ENCODE data around the gene PAPPA2. TPM values are rescaled to one million over a fixed set of nuclear protein-coding genes. Genes with fewer than 3 reads are reported as not detected.

Gene PAPPA2
- total and polyA plus RNA-seq, 7 donors = under 0.01 to 3.9 (median 1.2) TPM; not detected in 1

- Histone ChIP-seq H3K36me3 (no peaks in the 10 kb centered on the region), H3K9me3 (no peaks in the 10 kb centered on the region), H3K4me1 (peaks cover 0 to 14% (median 12%) of the 10 kb centered on the region in 4 donors), H3K4me3 (no peak overlapping the region), H3K27me3 (no peaks in the 10 kb centered on the region), H3K27ac (peak overlapping the region in 2 of 4 donors; percentile 17 to 55)
- TF ChIP-seq POLR2AphosphoS5 (IDR thresholded peaks at IDR 0.05) (peak in 1 of 4 donors; percentile 38), CTCF (IDR thresholded peaks at IDR 0.05) (no peak)
- no peak for DNase-seq
- intact Hi-C loops (cut with DNase I) = no loop called here
- WGBS, 2 donors = 53 to 63% methylated on average over 3 of the region's 3 CpGs
Observed at GRCh38 chr1:176515310-176515709, 52.3 kb downstream of the PAPPA2 start.

GRCh38 chr1:176517484-176517883, 54.5 kb downstream of the PAPPA2 start:
- Histone ChIP-seq H3K27me3 (no peaks in the 10 kb centered on the region), H3K36me3 (no peaks in the 10 kb centered on the region), H3K27ac (no peak overlapping the region), H3K4me1 (peaks cover 0 to 14% (median 12%) of the 10 kb centered on the region in 4 donors), H3K4me3 (no peak overlapping the region), H3K9me3 (no peaks in the 10 kb centered on the region)
- 55 to 72% methylated on average over 4 of the region's 4 CpGs for WGBS, 2 donors
- TF ChIP-seq EP300 (IDR thresholded peaks at IDR 0.05) (no peak), POLR2AphosphoS5 (IDR thresholded peaks at IDR 0.05) (peak in 1 of 4 donors; percentile 19)
- DNase-seq = no peak
- intact Hi-C loops (cut with DNase I) = no loop called here

GRCh38 chr1:176521211-176521610, 58.2 kb downstream of the PAPPA2 start:
- H3K36me3 ChIP-seq = no peaks in the 10 kb centered on the region
- no peak for TF ChIP-seq POLR2AphosphoS5 (IDR thresholded peaks at IDR 0.05)
- no peak for TF ChIP-seq CTCF (IDR thresholded peaks at IDR 0.05)
- no peak for TF ChIP-seq POLR2A (IDR thresholded peaks at IDR 0.05)
- no peak for TF ChIP-seq EP300 (IDR thresholded peaks at IDR 0.05)
- H3K27me3 ChIP-seq = no peaks in the 10 kb centered on the region
- H3K27ac ChIP-seq = no peak overlapping the region
- H3K9me3 ChIP-seq = no peaks in the 10 kb centered on the region
- no peak overlapping the region for H3K4me3 ChIP-seq
- no peak for DNase-seq
- WGBS, 2 donors = 73 to 82% methylated on average over 1 of the region's 1 CpG
- intact Hi-C loops (cut with DNase I) = no loop called here
- no peaks in the 10 kb centered on the region for H3K4me1 ChIP-seq

- Histone ChIP-seq H3K36me3 (no peaks in the 10 kb centered on the region), H3K27me3 (no peaks in the 10 kb centered on the region), H3K4me3 (no peak overlapping the region), H3K27ac (no peak overlapping the region), H3K4me1 (no peaks in the 10 kb centered on the region), H3K9me3 (no peaks in the 10 kb centered on the region)
- 19 to 47% methylated on average over 3 of the region's 3 CpGs for WGBS, 2 donors
- DNase-seq = no peak
- intact Hi-C loops (cut with DNase I) = no loop called here
- TF ChIP-seq POLR2AphosphoS5 (IDR thresholded peaks at IDR 0.05) (no peak), EP300 (IDR thresholded peaks at IDR 0.05) (no peak), CTCF (IDR thresholded peaks at IDR 0.05) (no peak), POLR2A (IDR thresholded peaks at IDR 0.05) (no peak)
Observed at GRCh38 chr1:176522310-176522845, 59.4 kb downstream of the PAPPA2 start.

DNA sequence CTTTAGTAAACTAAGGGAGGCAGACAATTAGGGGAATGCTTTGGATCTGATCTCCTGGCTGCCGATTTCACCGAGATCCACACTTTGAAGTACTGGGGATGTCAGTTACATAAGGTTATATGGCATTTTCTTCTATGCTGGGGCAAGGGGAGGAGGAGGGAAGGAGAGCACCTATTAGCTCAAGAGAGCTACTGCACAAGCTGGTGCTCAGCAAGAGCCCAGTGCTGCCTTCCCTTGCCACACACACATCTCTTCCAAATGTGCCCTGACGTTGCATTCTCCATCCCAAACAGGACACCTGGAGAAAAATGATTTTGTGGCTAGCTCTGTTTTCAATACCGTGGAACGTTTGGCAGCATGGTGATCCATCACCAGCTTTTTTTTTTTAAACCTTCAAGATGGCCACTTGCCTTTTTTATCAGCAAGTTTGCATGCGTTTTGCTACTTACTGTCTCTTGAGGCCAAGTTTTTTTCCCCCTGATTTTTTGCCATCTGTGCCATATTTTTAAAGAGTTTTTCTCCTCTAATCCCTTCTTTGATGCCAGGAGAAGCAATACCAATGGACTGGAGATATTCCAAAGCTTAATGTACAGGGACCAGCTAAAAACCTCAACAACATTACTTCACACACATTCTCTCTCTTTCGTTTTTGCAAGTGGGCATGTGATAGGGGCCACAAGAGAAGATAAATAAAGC, 66.6 kb downstream of the PAPPA2 start:
- DNase-seq = no peak
- no peak overlapping the region for H3K4me3 ChIP-seq
- no peak for TF ChIP-seq POLR2AphosphoS5 (IDR thresholded peaks at IDR 0.05)
- TF ChIP-seq EP300 (IDR thresholded peaks at IDR 0.05) = no peak
- no peak for TF ChIP-seq POLR2A (IDR thresholded peaks at IDR 0.05)
- TF ChIP-seq CTCF (IDR thresholded peaks at IDR 0.05) = no peak
- no peaks in the 10 kb centered on the region for H3K36me3 ChIP-seq
- no peaks in the 10 kb centered on the region for H3K9me3 ChIP-seq
- intact Hi-C loops (cut with DNase I) = no loop called here
- WGBS, 2 donors = 76 to 79% methylated on average over 7 of the region's 7 CpGs
- no peaks in the 10 kb centered on the region for H3K27me3 ChIP-seq
- peaks cover 0 to 9% (median 2%) of the 10 kb centered on the region in 4 donors for H3K4me1 ChIP-seq
- no peak overlapping the region for H3K27ac ChIP-seq

Data from sigmoid colon (tissue), 7 donors.